Stimulated activated CD8-positive, alpha-beta memory T cell treated with anti-CD3 and anti-CD28 coated beads, Interleukin-15, amount 100 ng/mL, for 4 hours (primary cell): ENCODE results near the gene NTN1.

Experiments
- DNase-seq, 2 donors: peaks; one replicate each; pipeline ENCODE4 v3.0.0-alpha.2; 2020; ENCODE audit warnings: low read depth in 2 of 2

The NTN1 gene

GRCh38 chr17:9217151-9218056, 196.1 kb downstream of the NTN1 start:
- DNase-seq, result no peak

DNA sequence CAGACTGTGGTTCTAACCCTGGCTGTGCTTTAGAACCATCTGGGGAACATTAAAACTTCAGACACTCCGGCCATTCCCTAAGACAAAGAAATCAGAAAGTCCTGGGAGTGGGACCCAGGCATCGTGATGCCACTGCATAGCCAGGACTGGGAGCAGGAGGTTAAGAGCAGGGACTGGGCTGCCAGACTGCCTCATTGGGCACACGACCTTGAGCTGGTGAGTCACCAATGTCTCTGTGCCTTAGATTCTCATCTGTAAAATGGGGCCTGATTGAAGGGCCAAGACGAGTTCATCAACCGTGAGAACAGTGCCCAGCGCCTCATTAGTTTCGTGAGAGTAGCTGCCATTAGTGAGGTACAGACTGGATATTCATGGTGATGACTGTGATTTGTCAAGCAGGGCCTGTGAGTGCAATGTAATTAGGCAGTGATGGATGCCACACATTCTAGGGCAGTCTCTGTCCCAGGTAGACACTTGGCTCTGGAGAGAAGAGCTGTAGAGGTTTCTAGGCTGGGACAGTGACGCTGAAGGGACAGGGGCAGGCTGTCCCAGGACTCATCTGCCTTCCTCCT, 196.8 kb downstream of the NTN1 start:
- DNase-seq, result no peak

DNA sequence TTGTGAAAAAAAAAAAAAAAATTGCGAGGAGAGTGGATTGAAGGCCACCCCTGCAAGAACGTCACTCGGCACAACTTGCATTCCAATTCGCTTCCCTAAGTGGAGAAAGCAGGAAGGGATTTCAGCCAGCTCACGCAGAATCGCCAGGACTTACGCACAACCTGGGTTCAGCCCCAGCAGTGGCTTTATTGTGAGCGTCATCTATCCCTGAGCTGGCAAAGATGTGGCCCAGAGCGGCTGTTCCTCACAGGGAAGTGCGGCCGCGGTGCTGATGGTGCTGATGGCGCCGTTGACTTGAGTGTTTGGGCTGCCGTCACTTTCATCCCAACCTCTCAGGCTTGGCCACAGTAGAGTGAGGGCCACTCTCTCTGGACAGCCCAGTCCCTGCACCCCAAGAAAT, 197.6 kb downstream of the NTN1 start:
- no peak for DNase-seq

DNA sequence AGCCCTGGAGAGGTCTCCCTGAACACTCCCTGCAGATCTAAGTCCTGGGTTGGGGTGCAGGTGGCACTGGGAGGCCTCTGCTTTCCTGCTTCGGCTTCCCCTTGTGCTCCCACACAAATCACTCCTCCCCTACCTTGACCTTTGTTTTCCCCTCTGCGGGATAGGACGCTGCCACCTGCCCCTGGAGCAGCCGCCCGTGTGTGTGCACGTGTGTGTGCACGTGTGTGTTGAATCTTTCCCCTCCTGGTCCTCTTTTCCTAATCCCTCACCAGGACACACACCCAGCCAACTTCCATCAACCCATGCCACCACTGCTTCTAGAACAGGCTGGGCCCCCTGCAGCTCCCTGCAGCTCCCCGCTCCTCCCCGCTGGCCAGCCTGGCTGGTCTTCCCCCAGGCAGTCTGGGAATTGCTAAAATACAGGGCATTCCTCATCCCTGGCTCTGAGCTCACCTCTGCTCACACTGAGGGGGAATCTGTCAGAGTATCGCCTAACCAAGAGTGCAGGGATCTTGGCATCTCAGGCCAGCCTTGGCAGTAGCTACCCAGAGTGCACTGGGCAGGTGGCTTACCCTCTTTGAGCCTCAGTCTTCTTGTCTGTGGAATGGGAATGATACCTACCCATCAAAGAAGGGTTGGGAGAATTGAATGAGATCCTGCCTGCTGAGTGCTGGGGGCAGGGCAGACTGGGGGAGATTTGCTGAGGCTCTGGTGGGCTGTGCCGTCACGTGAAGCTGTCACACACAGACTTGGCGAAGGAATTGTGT, 198.5 kb downstream of the NTN1 start:
- DNase-seq, result no peak

DNA sequence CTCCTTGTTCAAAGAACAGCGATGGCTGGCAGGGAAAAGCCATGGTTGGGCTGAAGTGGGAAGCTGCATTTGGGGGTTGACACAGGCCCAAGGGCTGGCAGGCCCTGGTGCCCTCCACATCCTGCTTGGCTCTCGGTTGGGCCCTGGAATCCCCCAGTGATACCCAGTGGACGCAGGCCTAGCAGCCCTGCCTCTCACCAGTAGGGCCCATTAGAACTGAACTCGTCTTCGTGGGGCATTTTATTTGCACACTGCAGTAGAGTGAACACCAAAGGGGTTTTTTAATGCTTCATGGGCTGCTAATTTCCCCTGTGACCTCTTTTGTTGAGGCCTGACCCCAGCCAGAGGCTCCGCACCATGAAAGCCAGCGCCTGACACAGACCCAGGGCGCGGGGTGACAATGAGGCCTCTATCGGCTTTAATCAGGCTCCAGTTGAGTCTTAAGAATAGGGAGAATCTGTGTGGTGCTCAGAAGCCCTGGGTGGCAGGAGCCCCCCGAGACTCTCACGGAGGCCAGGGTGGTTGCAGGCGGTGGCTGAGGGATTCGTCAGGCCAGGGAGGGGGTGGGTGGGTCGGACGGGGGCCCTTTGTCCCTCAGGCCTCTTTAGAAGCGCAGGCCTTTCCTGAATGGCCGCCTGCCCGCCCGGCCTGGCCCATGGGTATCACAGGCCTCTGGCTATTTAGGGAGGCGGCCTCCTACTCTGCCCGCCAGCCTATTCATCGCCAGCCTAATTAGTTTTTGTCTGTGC, 199.3 kb downstream of the NTN1 start:
- DNase-seq, result no peak

DNA sequence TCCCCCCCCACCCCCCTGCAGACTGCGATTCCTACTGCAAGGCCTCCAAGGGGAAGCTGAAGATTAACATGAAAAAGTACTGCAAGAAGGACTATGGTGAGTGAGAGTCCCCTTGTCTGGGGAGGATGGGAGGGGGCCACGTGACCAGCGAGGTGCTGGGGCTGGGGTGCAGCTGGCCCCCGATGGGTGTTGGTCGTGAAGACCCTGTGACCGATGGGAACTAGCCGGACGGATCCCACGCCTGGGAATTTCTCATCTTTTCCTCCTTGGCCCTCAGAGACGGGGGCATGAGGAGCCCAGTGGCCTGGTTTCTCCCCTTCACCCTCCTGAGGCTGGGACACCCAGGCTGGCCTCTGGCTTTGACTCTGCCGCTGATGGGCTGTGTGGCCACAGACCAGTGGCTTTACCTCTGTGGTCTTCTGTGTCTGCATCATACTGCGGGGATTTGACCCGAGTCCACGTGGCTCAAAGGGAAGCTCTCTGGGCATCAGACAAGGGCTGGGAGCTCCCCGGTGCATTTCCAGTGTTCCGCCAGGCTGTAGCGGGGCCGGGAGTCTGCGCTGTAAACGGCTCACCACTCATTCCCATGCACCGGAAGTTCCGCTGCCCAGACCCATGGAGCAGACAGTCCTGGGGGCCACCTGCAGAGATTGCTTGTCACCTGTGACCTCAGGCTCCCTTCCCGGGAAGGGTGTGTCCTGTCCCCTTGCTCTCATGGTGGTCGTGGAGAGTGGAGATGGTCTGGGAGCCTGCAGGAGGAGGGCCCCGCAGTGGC, 200.0 kb downstream of the NTN1 start:
- DNase-seq, result no peak

- DNase-seq, result no peak
Measured at GRCh38 chr17:9221922-9222180, 200.5 kb downstream of the NTN1 start.

DNA sequence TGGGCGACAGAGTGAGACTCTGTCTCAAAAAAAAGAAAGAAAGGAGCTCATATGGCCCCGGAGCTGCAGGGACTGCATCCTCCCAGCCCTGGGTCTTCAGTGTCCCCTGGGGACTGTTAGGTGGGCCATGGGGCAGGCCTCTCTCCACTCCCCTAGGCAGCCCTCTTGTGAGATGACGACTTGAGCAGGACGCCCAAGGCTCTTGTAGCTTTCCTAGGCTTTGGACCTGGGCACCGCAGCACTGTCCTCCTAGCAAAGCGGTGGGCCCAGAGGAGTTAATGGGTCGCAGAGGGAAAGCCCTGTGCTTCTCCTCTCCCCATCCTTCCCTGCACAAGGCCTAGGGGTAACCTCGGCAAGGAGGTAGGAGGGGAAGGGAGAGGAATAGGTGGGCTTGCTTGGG, 202.2 kb downstream of the NTN1 start:
- no peak for DNase-seq

DNA sequence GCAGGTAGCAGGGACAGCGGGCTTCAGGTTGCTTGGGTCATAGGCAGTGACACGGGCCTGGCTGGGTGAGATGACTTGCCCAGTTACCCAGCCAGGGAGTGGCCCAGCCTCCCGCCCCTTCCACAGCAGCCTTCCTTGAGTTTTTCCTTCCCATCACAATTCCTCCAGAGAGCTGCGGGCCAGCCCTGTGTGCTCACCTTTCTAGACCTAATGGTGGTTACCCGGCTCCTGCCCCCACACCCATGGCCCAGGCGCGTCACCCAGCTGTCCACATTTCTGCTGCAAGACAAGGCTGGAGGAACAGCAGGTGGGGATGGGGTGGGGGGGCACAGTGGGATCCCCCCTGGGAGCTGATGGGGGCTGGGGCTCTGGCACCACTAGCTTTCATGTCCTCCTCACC, 203.2 kb downstream of the NTN1 start:
- DNase-seq, result no peak

DNA sequence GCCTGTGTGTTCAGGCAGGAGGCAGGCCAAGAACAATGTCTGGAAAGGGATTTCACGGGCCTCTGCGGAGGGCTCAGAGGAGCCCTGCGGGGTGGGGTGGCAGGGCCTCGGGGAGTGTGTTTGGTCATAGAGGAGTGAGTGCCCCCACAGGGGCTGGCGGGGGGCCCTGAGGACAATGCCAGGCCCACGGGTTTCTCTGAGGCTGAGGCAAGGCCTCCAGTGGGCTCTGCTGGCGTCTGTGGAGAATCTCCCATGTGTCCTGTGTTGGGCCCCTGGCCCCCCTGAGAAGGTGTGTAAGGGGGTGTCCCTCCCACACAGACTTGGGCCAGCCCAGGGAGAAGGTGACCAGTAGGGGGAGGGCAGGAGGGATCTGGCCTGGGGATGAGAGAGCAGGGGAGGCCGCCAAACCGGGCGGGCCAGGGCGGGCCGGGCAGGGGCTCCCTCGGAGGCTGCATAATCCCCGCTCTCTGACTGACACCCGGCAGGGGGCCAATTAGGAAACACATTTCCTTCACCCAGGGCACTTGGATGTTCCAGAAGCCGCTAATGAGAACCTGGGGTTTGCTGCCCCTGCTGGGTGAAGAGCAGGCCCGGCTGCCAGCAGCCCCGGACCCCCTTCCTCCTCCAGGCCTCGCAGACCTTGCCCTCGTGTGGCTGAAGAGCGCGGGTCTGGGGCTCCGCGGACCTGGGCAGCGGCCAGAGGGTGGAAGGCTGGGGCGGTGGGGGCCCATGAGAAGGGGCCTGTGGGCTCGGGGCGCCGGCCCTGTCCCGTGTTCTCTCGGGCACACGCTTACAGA, 204.2 kb downstream of the NTN1 start:
- DNase-seq, result no peak

DNA sequence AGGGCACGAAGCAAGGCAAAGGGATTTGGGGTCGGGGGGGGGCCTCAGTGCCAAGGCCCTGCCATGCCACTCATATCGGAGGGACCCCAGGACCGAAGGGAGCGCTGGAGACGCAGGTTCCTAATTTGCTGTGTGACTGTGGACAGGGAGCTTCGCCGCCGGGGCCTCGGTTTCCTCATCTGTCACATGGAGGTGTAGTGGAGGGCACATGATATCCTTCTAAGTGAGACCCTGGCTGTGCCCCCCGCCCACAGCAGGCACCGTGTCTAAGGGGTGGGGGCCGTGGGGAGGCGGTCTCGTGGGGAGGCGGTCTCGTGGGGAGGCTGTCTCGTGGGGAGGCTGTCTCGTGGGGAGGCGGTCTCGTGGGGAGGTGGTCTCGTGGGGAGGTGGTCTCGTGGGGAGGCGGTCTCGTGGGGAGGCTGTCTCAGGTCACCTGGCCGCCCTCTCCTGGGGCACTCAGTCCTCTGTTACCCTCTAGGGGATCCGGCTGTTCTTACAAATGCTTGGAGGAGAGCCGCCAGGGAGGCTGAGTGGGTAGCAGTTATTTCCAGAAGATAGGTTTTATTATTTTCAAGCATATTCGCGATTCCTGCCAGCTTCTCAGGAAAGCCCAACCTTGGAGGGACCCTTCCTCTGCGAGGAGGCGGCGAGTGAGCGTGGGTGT, 205.0 kb downstream of the NTN1 start:
- DNase-seq, result no peak

- DNase-seq, result no peak
Measured at GRCh38 chr17:9226794-9227135, 205.5 kb downstream of the NTN1 start.

GRCh38 chr17:9227819-9228407, 206.6 kb downstream of the NTN1 start:
- DNase-seq, result no peak

DNA sequence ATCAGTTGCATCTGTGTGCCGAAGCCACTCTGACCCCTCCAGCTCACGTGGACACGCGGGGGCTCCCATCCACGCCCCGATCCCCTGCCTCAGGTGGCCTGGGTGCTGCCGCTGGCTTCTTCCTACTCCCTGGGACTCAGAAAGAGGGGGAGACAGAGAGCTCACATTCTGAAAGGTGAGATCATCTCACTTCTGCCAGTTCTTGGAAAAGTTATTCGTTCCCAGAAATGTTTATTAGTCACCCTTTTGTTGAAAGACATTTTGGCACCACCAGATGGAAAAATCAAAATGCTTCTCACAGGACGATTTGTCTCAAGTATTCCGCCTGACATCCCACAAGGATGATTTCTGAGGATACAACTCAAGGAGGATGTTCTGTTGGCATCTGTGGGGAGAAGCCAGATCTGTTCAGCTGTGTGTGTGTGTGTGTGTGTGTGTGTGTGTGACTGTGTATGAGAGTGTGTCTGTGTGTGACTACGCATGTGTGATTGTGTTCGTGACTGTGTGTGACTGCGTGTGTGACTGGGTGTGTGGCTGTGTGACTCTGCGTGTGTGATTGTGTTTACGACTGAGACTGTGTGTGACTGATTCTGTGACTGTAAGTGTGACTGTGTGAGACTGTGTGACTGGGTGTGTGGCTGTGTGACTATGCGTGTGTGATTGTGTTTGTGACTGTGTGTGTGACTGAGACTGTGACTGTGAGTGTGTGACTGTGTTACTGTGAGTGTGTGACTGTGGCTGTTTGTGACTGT, 207.3 kb downstream of the NTN1 start:
- DNase-seq, result no peak

DNA sequence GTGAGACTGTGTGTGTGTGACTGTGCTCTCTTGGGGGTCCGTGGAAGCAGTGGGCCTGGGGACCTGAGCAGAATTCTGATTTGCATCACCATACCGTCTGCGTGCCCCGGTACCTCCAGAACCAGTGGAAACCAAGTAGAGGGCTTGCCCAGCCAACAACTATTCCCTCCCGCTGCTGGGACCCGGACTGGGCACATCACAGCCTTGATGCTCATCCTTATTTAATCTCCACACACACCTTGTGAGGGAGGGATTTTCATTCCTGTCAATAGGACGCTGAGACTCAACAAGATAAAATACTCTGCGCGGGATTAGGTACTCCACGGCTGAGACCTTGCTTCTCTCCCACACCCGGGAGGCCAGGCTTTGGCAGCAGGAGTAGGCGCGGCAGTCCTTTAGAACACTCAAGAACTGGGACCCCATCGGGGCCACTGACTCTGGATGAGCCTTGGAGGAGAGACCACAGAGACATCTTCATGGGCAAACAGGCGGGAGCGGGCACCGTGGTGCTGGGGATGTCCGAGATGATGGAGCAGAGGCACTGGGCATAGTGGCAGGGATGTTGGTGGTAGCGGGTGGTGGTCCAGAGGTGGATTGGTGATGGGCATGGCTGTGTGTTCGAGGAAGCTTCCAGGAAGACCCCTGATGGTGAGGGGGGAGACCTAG, 208.0 kb downstream of the NTN1 start:
- DNase-seq, result no peak

- DNase-seq, result no peak
Measured at GRCh38 chr17:9229826-9230201, 208.5 kb downstream of the NTN1 start.

- no peak for DNase-seq
Measured at GRCh38 chr17:9230346-9230745, 209.0 kb downstream of the NTN1 start.

GRCh38 chr17:9230861-9231260, 209.6 kb downstream of the NTN1 start:
- DNase-seq, result no peak
